Measurements from ENCODE around the gene CPAMD8. TPM values are rescaled to one million over a fixed set of nuclear protein-coding genes. Genes with fewer than 3 reads are reported as not detected.
"Not testable (repeated sequence)": the region's sequence is repeated elsewhere in the genome, so short reads cannot be mapped to it uniquely, and the experiment has no call there.

CPAMD8 gene
- total RNA-seq, 4 donors from 2014 or later, result 6.0 to 15.6 (median 7.6) TPM

DNA sequence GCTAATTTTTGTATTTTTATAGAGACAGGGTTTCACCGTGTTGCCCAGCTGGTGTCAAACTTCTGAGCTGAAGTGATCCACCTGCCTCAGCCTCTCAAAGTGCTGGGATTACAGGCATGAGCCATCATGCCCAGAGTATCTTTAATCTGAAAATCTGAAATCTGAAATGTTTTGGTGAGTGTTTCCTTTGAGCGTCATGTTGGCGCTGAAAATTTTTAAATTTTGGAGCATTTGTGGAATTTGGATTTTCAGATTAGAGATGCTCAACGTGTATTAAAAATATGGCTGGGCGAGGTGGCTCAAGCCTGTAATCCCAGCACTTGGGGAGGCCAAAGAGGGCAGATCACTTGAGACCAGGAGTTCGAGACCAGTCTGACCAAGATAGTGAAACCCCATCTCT is 5.1 kb upstream of the CPAMD8 start:
- H3K27ac ChIP-seq, result no peak overlapping the region
- no peak for DNase-seq
- ATAC-seq, result no peak
- H3K9me3 ChIP-seq, result no peaks in the 10 kb centered on the region
- intact Hi-C loops (cut with DNase I; ENCODE audit: low total_unique reads) (no loop called here), in situ Hi-C loops (cut with MboI; ENCODE audit: low sequenced_read_pairs in 4 of 4) (loop anchor here in 2 of 4 donors (25.0 kb wide), 1 partner anchor 269 kb away; no protein-coding TSS in a partner anchor)
- H3K4me3 ChIP-seq, result no peak overlapping the region
- H3K27me3 ChIP-seq, result peaks cover 18 to 29% (median 26%) of the 10 kb centered on the region in 3 donors
- H3K36me3 ChIP-seq, result no peaks in the 10 kb centered on the region
- no peak for TF ChIP-seq POLR2A (IDR thresholded peaks at IDR 0.05)
- no peak for TF ChIP-seq CTCF (IDR thresholded peaks at IDR 0.05 in 4 of 5, conservative IDR thresholded peaks at IDR 0.05 in 1 of 5)
- H3K4me1 ChIP-seq, result no peaks in the 10 kb centered on the region

DNA sequence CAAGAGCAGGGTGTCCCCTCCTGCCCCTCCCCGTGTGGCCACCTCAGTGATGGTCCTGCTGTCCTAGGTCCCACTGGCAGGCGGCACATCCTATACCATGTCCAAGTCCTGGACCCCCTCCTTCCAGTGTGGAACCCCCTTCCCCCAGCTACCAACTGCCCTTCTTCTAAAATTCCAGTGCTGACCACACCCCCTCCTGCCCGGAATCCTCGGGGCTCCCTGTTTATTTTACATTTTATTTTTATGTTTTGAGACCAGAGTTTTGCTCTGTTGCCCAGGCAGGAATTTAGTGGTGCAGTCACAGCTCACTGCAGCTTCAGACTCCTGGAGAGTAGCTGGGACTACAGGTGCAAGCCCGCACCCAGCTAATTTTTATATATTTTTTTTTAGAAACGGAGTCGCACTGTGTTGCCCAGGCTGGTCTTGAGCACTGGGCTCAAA is 945 bp upstream of the CPAMD8 start:
- ATAC-seq, result no peak
- intact Hi-C loops (cut with DNase I; ENCODE audit: low total_unique reads), result no loop called here
- Histone ChIP-seq H3K4me3 (no peak overlapping the region), H3K36me3 (no peaks in the 10 kb centered on the region), H3K27ac (peak overlapping the region in 1 of 4 donors; percentile 34), H3K27me3 (peaks cover 34 to 51% (median 41%) of the 10 kb centered on the region in 3 donors), H3K4me1 (no peaks in the 10 kb centered on the region), H3K9me3 (peaks cover 0 to 4% (median 2%) of the 10 kb centered on the region in 3 donors)
- no peak for TF ChIP-seq POLR2A (IDR thresholded peaks at IDR 0.05)
- no peak for TF ChIP-seq CTCF (IDR thresholded peaks at IDR 0.05 in 4 of 5, conservative IDR thresholded peaks at IDR 0.05 in 1 of 5)
- DNase-seq, result no peak
- in situ Hi-C loops (cut with MboI; ENCODE audit: low sequenced_read_pairs in 4 of 4), result loop anchor here in 2 of 4 donors (25.0 kb wide), 1 partner anchor 265 kb away; no protein-coding TSS in a partner anchor

DNA sequence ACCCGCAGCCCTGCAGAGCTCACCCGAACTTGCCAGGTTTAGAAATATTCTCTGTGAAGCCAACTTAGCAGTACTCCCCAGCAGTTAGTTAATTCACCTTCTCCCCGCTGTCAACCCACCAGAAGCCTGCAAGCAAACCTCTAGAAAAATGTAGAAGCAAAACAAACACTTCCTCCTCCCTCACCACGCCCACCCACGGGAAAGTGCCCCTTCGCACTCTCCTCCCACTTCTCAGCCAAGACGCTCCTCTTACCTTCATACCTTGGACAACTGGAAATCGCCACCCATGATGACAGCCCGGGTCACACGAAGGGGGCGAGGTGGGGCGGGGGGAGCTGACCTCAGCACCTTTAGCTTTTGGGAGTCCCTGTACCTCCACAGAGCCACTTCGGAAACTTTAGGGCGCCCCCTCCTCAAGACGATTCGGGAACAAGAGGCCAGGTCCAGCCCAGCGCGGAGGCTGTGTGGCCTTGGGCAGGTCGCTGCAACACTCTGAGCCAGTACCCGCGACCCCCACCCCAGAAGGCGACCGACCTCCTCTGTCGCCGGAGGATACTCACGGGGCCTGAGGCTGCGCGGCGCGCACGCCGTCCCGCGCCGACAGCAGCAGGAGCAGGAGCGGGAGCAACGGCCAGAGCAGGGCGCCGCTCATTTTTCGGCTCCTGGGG is 485 bp downstream of the CPAMD8 start:
- Histone ChIP-seq H3K9me3 (peaks cover 0 to 4% (median 2%) of the 10 kb centered on the region in 3 donors), H3K27ac (peak overlapping the region in 1 of 4 donors; percentile 34), H3K4me1 (no peaks in the 10 kb centered on the region), H3K36me3 (no peaks in the 10 kb centered on the region), H3K27me3 (peaks cover 34 to 51% (median 41%) of the 10 kb centered on the region in 3 donors), H3K4me3 (peak overlapping the region in 3 of 4 donors; percentile 31 to 49 (median 41))
- TF ChIP-seq POLR2A (IDR thresholded peaks at IDR 0.05) (no peak), CTCF (IDR thresholded peaks at IDR 0.05 in 4 of 5, conservative IDR thresholded peaks at IDR 0.05 in 1 of 5) (no peak)
- in situ Hi-C loops (cut with MboI; ENCODE audit: low sequenced_read_pairs in 4 of 4), result loop anchor here in 2 of 4 donors (25.0 kb wide), 1 partner anchor 264 kb away; no protein-coding TSS in a partner anchor
- ATAC-seq (no peak), DNase-seq (no peak)
- intact Hi-C loops (cut with DNase I; ENCODE audit: low total_unique reads), result no loop called here

- no peak overlapping the region for H3K27ac ChIP-seq
- intact Hi-C loops (cut with DNase I; ENCODE audit: low total_unique reads), result no loop called here
- peak overlapping the region in 1 of 4 donors; percentile 49 for H3K4me3 ChIP-seq
- no peak for ATAC-seq
- no peak for TF ChIP-seq CTCF (IDR thresholded peaks at IDR 0.05 in 4 of 5, conservative IDR thresholded peaks at IDR 0.05 in 1 of 5)
- TF ChIP-seq POLR2A (IDR thresholded peaks at IDR 0.05), result no peak
- H3K4me1 ChIP-seq, result no peaks in the 10 kb centered on the region
- H3K36me3 ChIP-seq, result no peaks in the 10 kb centered on the region
- in situ Hi-C loops (cut with MboI; ENCODE audit: low sequenced_read_pairs in 4 of 4), result loop anchor here in 2 of 4 donors (25.0 kb wide), 1 partner anchor 263 kb away; no protein-coding TSS in a partner anchor
- DNase-seq, result no peak
- H3K9me3 ChIP-seq, result peaks cover 0 to 4% (median 2%) of the 10 kb centered on the region in 3 donors
- H3K27me3 ChIP-seq, result peaks cover 34 to 51% (median 38%) of the 10 kb centered on the region in 3 donors
Observed at GRCh38 chr19:17025361-17025760, 1.2 kb downstream of the CPAMD8 start.

DNA sequence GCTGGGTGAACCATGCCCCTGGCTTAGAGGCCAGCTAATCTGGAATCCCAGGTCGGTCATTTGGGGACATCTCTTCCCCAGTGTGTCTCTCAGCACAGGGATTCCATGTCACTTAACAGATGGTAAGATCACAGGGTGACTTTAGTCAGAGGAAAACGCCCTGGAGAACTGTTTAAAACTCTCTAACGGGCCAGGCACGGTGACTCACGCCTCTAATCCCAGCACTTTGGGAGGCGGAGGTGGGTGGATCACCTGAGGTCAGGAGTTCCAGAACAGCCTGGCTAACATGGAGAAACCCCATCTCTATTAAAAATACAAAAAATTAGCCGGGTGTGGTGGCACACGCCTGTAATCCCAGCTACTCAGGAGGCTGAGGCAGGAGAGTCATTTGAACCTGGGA is 1.7 kb downstream of the CPAMD8 start:
- H3K27ac ChIP-seq; H3K4me3 ChIP-seq; DNase-seq; H3K9me3 ChIP-seq; intact Hi-C loops (cut with DNase I; ENCODE audit: low total_unique reads); H3K4me1 ChIP-seq; ATAC-seq; H3K36me3 ChIP-seq: not testable (repeated sequence)
- H3K27me3 ChIP-seq, result peaks cover 34 to 51% (median 38%) of the 10 kb centered on the region in 3 donors
- in situ Hi-C loops (cut with MboI; ENCODE audit: low sequenced_read_pairs in 4 of 4), result loop anchor here in 2 of 4 donors (25.0 kb wide), 1 partner anchor 263 kb away; no protein-coding TSS in a partner anchor
